Stimulated activated naive CD8-positive, alpha-beta T cell treated with anti-CD3 and anti-CD28 coated beads, Interleukin-15, Interleukin-2, amounts not matched to agents 100 U/mL and 50 U/mL, for 24 hours (primary cell): ENCODE data around the gene NR1H2.
"Not testable (repeated sequence)": the region's sequence is repeated elsewhere in the genome, so short reads cannot be mapped to it uniquely, and the experiment has no call there.

ENCODE experiments used
- ATAC-seq: fragments of 150-1000 bp; cut with Tn5 transposase; one replicate; pipeline ENCODE4 v1.10.0; 2021
- DNase-seq: peaks from one replicate; pipeline ENCODE4 v3.0.0; 2021

The NR1H2 gene

DNA sequence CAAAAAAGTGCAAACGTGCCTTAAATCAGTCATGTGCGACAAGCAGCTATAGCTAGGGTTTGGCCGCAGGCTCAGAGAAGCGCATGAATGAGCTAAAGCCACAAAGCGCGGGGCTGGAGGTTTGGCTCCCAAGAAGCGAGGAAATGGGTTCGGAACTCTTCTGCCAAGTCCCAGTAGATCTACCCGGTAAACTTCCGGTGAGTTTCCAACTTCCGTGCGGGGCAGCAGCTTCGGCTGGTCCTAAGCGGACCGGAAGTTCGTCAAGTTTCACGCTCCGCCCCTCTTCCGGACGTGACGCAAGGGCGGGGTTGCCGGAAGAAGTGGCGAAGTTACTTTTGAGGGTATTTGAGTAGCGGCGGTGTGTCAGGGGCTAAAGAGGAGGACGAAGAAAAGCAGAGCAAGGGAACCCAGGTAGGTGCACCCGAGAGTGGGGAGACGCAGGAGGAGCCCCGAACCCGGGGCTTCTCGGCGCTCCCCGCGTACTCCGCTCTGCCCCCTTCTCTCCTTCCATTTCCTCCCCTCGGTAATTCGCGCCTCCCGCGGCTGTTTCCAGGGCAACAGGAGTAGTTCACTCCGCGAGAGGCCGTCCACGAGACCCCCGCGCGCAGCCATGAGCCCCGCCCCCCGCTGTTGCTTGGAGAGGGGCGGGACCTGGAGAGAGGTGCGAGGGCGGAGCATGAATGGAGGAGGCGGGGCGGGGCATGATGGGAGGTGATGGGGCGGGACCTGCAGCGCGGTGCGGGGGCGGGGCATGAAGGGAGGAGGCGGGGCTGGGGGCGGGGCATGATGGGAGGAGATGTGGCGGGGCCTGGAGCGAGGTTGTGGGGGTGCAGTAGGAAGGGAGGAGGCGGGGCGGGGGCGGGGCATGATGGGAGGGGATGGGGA is at the start of gene NR1H2:
TSS of gene NR1H2 (plus strand) at position 292 of the 885 bp plus-strand sequence. CDS start 1,149 bp downstream, outside the sequence.
- DNase-seq, result peak; percentile 94

DNA sequence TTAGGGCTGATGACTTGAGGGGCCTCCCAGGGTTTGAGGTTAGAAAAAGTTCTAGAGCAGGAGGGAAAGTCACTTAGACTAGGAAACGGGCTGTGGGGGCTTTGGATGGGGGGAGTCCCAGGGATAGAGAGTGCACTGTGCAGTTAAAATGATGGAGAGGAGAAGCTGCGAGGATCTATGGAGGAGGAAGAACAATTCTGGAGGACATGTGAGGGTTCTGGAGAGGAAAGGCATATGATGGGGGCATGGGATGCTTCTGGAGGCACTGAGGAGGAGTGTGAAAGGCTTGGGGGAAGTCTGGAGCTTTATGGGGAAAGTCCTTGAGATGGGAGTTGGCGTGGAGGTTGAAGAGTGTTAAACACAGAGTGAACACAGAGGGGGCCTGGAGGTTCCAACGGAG is 49.2 kb upstream of the NR1H2 start:
- ATAC-seq (no peak), DNase-seq (no peak)

More for the DNA sequence above, at the start of gene NR1H2:
- ATAC-seq, result peak; percentile 91

DNA sequence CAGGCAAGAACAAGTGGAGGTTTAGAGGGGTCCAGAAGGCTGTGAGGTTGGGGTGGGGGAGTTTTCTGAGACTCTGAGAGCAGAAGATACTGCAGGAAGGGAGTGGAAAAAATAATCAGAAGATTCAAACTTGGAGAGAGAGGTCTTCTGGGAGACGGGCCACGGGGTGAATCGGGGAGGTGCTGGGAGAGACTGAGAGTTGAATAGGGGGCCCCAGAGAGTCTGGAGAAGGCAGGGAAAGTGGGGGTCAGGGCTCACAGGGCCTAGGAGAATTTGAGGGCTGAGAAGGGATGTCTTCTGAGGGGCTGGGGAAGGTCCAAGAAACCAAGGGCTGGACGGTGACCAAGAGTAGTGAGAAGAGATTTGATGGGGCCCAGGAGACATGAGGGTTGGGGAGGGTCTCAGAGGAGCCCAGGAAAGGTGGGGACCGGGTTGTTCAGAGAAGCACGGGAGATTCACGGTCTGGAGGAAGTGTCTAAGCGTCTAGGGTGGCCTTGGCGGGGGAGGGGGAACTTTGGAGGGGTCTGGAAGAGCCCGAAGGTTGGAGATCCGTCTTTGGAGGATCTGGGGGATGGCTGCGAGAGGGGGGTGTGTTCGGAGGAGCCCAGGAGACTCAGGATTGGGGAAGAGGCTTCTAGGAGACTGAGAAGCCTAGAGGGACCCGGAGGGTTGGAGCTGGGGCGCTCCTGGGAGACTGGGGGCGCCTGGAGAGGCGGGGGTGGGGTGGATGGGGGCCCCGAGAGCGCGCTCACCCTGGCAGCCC is 48.6 kb upstream of the NR1H2 start:
- DNase-seq (no peak), ATAC-seq (no peak)

DNA sequence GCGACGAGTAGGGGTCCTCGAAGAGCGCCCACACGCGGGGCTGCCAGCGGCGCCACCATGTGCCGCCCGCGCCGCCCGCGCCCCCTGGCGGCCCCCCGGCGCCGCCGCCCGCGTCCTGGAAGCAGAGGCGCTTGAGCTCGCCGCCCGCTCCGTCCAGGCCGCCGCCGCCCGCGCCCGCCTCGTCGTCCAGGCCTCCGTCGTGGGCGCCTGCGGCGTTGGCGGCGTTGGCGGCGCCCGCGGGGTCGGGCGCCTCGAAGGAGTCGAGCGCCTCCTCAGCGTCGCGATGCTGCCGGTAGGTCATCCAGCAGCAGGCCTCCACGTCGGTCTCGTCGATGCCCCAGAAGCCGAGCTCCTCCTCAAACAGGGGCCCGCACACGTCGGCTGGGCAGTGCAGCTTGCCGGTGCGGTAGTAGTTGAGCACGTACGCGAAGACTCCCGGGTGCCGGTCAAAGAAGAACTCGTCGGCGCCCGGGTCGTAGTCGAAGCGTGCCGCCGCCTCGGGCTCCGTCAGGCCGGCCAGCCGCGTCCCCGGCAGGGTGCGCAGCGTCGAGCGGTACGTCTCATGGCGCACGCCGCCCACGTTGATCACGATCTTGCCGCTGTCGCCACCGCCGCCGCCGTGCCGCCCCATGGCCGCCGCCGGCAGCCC is 47.9 kb upstream of the NR1H2 start:
- DNase-seq (peak; percentile 53), ATAC-seq (no peak)

DNA sequence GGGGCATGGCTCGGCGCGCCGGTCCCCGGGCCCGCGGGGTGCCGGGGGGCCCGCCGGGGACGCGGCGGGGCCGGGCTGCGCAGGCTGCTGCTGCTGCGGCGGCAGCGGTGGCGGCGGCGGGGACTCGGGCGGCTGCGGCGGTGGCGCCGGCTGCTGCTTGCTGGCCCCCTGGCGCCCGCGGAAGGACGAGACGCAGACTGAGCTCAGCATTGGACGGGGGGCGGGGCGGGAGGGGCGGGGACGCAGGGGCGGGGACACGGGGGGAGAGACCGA is 47.4 kb upstream of the NR1H2 start:
- ATAC-seq, result no peak
- DNase-seq, result no peak

DNA sequence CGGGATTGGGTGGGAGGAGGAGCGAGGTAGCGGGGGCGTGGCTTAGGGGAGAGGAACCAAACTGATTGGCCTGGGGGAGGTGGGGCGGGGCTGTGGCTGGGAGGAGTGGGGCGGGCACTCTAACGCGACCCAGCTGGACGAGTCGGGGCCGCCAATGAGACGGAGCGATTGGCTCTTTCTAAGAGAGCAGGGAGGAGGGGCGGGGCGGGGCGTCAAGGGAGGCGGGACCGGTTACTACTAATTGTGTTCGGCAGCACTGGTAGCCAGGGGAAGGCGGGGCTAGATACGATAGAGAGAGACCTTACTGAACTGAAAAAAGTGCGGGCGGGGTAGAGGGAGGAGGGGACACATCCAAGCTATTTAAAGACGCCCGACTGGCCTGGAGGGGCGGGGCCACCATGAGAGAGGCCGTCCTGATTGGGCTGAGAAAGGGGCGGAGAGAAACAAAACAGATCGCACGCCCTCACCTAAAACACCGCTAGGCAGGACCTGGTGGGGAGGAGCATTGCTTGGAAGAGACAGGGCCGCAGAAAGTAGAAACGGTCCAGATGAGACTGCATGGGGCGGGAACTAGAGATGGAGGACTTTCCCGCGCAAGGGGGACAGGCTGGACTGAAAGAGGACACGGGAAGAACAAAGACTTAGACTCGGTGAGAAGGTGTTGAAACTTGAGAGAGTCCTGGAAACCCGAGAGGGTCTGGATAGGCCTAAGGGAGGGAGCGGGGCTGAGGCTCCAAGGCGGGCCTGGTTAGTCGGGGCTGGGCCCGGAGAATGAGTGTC is 46.9 kb upstream of the NR1H2 start, which contains the start of gene KCNC3:
TSS of gene KCNC3 (minus strand) at position 232 of the 780 bp plus-strand sequence. CDS start 295 bp downstream, outside the sequence.
- DNase-seq (peak; percentile 94), ATAC-seq (peak; percentile 62)

DNA sequence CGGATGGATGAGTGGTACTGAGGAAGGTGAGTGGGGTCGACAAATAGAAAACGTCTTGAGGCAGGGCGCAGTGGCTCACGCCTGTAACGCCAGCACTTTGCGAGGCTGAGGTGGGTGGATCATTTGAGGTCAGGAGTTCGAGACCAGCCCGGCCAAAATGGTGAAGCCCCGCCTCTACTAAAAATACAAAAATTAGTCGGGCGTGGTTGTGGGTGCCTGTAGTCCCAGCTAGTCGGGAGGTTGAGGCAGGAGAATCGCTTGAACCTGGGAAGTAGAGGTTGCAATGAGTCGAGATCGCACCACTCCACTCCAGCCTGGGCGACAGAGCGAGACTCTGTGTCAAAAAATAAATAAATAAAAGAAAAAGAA is 46.3 kb upstream of the NR1H2 start:
- not testable (repeated sequence) for ATAC-seq, DNase-seq

DNA sequence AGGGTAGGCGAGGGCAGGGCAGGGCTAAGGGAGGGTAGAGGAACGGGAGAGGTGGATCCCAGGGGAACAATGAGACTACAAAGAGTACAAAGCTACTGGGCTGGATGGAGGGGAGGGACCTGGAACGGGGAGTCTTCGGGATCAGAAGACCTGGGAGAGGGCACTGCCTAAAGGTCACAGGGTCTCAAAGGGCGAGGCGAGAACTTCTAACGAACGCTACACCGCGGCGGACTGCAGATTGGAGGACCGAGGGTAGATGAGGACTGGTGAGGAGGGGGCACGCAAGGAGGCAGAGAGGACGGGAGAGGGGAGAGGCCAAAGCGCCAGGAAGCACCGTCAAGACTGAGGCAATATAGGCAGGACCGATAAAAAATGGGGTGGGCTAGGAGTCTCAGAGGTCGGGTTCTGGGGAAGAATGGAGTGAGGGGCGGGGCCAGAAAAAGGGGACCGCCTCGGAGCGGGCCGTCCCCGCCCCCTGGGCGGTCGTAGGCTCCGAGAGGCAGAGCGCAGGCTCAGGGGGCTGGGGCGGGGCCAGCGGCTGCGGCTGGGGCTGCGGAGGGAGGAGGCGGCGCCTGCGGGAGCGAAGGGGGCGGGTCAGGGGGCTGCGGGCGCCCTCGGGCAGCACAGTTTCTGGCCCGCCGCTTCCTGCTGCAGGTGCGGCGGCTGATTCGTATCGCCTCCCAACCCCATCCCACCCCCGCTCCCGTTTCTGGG is 45.7 kb upstream of the NR1H2 start:
- DNase-seq (peak; percentile 89), ATAC-seq (peak; percentile 56)

DNA sequence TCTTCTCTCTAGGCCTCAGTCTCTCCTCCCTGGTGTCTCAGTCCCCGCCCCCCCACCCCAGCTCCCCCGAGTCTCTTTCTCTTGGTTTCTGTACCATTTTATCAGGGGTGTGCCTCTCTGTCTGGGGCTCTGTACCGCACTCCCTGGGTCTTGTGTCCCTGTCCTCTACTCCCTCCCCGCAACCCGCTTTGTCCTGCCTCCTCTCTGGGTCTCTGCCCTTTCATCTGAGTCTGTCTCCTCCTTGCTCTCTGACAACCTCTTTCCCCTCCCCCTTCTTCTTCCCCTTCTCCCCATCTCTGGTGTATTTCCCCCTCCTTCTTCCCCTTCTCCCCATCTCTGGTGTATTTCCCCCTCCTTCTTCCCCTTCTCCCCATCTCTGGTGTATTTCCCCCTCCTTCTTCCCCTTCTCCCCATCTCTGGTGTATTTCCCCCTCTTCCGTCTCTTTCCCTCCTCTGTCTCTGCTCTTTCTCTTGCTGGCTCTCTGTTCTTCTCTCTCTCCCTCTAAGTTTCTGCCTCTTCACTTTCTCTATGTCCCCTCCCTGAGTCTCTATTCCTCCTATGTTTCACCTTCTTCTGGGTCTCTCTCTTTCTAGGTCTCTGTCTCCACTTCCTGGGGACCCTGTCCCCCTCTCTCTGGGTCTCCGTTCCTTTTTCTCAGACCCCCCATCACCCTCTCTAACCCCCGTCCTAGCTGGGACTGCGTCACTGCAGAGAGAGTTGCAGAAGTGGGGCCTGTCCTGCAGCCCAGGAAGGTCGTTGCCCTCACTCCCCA is 44.9 kb upstream of the NR1H2 start:
- ATAC-seq, result no peak

DNA sequence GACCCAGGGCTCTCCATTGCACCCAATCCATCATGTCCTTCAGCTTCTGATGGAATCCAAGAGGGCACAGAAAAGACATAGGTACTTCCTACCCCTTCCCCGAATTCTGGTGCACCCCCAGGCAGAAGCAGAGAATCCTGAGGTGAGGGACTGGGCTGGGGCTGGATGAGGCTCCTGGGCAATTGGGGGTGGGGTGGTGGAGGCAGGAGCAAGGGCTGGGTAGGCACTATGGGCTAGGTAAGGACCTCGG is 44.3 kb upstream of the NR1H2 start:
- DNase-seq (no peak), ATAC-seq (no peak)

More for the DNA sequence above, 44.9 kb upstream of the NR1H2 start:
- DNase-seq, result no peak

DNA sequence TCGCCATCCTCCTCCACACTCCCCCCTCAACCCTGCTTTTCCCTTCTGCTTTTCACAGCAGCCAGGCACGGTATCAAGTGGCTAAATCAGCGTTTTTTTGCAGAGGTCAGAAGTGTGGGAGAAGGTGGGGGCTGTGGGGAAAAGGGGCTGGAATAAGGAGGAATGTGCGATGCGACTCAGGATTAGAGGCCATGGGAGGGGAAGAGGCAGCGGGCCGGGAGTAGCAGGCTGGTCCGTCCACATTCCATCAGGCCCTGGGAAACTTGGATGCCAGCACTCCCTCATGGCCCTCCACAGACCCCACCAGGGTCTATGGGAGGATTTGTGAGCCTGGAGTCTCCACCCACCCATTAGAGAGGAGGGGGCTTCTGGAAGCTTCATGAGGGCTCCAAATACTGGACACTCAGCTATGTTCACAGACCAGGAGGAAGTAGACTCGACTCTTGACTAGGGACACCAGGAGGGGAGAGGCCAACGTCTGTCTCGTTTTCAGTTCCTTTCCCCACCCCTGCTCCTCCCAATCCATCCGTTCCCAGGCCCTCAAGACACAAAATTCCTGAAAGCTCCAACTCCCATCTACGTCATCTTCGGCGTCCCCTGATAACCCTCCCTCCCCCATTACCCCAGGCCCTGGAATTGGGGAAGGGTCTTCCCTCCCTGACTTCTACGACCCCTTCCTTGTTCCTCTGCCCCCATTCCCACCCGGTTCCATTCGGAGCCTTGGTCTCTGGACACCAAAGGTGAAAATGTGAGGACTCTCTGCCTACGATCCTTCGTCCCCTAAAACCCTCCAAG is 43.8 kb upstream of the NR1H2 start:
- ATAC-seq, result no peak
- DNase-seq, result no peak

DNA sequence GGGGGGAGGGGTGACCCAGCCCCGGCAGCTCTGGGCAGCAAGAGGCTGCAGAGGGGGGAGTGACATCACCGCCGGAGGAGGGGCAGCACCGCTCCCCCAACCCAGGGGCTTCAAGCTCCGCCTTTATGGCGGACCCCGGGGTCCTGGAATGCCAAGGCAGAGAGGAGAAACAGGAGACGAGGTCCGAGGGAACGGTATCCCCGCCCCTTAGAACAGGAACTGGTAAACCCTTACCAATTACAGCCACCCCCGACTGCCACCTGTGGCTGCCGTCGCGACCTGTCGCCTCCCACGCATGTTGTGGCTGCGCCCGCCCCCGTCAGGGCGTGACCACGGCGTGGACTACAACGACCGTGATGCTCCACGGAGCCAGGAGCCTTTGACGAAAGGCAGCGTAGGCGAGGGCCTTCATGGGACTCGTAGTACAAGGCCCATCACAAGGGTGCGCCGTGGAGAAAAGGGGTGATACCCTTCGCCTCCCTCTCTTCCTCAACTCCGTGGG is 43.0 kb upstream of the NR1H2 start:
- ATAC-seq, result peak; percentile 57
- peak; percentile 91 for DNase-seq

DNA sequence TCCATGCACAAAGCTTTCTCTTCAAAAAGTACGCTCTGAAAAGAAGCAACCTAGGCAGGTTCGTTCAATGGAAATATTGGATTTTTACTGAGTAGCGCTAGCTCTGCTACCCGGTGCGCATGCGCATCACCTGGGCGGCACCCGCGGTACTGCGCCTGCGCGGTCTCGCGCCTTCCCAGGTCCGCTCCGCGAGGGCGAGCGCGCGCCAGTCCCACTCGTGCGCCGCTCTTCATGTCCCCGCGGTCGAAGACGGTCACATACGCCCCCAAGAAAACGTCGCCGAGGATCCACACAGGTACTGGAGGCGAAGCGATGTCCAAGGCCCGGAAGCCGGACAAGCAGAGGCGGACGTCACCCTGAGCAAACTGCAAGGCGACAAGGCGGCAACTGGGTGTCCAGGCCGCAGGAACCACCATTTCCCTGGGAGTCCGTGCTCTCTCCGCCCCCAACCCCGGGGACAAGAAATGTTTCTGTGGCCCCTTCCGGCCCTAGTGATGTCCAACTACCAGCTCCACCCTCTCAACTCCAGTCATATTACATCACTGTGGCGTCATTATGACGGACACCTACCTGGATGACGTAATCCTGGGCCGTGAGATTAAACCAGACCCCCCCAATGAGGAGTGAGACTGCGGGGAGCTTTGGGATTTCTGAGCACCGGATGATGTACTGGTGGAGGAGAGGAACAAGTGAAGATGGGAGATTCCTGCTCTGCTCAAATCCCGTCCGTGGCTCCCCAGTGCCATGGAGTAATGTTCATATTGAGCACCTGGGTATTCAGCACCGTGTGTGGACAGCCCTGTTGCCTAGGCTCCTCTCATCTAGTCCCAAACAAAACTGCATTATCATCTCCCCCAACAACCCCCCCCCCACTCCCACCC is 42.3 kb upstream of the NR1H2 start:
- peak; percentile 86 for DNase-seq
- ATAC-seq, result peak; percentile 8

DNA sequence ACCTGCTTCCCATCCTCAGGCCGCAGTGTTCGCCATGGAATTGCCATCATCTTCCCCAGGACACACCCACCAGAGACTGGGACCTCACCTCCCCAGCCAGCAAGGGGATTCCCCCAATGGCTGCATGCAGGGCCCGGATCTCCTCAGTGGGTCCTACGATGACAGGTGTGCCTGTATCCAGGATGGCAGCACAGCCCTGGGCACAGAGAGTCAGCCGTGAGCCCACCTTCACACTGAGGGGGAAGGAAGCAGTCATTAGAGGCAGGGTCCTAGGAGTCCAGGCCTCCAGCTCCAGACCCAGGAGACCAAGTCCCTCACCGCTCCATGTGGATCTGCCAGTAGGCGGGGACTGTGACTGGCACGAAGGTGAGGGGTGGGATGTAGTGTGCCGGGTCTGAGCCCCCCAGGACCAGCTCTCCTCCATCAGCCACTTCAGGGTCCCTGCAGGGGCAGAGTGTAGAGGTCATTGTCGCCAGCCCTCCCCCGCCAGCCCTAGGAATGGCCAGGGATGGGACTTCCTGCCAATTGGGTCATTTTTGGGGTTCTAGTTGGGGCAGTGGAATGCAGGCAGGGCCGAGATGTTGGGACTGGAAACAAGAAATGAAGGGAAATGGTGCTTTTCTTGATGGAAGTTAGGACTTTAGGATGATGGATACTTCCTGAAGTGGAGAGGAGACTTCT is 41.4 kb upstream of the NR1H2 start:
- ATAC-seq, result no peak
- no peak for DNase-seq

DNA sequence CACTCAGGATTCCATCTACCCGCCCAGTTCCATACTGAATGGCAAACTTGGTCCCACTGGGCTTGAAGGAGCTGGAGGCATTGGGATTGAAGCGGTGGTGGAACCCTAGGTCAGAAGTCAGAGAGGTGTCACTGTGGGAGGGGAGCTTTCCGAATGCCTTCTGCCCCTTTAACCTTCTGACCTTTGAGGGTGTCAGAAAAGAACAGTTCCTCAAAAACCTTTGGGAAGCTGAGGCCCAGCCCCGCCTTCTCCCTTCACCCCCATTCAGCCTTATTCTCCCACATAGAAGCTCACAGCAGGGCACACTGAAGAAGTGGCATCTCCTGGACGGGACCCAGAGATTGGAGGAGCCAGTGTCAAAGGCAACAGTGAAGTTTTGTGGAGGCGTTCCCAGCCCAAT is 39.2 kb upstream of the NR1H2 start:
- not testable (repeated sequence) for ATAC-seq, DNase-seq

DNA sequence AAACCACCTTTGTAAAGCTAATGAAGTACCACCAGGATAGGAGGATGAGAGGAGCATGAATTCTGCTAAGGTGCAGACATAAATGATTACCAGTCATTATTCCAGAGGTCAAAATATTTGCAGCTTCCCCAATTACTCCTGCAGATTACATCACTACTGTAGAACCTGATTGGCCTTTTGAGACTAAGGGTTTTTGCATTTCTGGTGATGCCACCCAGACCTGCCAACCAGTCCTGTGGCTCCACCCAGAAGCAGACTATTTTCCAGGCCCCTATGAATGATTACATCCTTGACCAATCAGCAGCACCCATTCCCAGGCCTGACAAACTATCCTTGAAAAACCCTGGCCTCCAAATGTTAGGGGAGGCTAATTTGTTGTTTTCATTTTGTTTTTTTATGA is 35.9 kb upstream of the NR1H2 start:
- ATAC-seq (no peak), DNase-seq (no peak)

DNA sequence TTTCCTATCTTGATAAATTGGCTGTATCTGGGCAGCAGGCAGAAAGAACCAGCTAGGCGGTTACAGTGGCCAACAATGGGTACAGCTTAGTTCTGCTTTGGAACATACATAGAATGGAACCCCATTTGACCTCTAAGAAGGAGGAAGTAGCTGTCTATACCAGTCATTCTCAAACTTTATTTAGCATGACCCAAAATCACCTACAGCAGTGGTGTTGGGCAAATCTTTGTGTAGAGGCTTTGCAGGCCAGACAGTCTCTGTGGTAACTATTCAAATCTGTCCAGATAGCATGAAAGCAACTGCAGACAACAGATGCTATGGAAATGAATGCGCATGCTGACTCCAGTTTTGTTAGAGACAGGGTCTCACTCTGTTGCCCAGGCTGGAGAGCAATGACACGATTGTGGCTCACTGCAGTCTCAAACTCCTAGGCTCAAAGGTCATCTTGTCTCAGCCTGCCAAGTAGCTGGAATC is 35.1 kb upstream of the NR1H2 start:
- no peak for DNase-seq
- peak; percentile 52 for ATAC-seq
